MV-4-11 (cell line): ENCODE data around the gene TRIM29.
A peak's percentile ranks its signal among the peaks of the same experiment; 100 is the strongest.
"Not testable (repeated sequence)": the region's sequence is repeated elsewhere in the genome, so short reads cannot be mapped to it uniquely, and the experiment has no call there.

Experiments
- DNase-seq: peaks from one replicate; lab custom pipeline; 2025; lab: John Stamatoyannopoulos, UW

TRIM29 gene

GRCh38 chr11:120137611-120138521, at the start of gene TRIM29:
TSS of gene TRIM29 (minus strand) at chr11:120138113. CDS start at chr11:120138031, 82 bp downstream.
- DNase-seq: no peak

GRCh38 chr11:120186774-120187591, 49.1 kb upstream of the TRIM29 start:
- no peak for DNase-seq

- no peak for DNase-seq
Measured at GRCh38 chr11:120186456-120186773, 48.5 kb upstream of the TRIM29 start.

DNA sequence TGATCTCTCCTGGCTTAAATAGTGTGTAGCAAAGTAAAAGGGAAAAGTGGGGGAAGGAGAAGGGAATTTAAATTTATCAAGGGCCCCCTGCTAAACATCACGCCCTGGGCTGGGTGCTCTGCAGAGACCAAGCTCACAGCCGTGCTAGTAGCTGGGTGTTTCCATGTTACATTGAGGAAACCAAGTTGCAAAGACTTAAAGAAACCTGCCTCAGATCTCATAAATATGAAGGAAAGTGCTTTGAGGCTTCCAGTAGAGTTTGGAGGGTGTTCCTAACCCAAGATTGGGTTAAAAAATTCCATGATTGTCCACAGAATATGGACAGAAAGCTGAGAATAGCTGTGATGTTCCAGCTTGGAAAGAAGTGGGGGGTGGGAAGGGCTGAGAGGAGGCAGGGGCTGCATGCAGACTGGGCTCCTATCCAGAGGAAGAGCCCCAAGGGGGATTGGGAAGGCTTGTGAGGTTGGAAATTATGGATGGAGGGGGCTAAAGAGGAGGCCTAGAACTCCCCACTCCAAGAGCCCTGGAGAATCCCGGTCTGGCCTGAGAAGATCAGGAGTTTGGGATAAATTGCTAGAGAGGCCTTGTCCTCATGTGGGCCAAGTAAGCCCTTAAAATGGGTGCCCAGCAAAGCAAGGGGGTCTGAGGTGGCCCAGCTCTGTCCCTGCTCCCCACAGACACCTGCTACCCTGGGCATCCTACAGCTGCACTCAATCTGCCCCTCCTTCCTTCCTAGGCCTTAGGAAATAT, 48.0 kb upstream of the TRIM29 start:
- DNase-seq: no peak

GRCh38 chr11:120184946-120185705, 47.2 kb upstream of the TRIM29 start:
- no peak for DNase-seq

GRCh38 chr11:120184371-120184945, 46.5 kb upstream of the TRIM29 start:
- DNase-seq: no peak

DNA sequence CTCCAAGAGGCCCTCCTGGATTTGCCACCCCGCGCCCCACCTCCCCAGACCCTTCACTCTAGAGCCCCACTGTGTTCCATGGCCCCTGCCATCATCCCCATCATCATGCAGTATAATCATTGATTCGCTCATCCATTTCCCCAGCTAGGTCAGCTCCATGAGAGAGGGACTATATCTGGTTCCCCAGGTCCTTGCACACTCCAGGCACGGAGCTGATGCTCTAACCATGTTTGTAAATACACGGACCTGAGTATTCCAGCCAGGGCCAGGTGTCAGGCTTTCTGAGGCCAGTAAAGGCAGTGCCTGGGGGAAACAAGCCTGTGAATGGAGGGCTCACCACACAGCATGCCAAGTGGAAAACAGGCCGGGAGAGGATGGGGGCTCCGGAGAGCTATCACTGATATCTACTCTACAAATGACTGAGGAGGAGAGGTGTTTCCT, 45.8 kb upstream of the TRIM29 start:
- no peak for DNase-seq

- DNase-seq: peak; percentile 21
Measured at GRCh38 chr11:120182790-120183491, 45.0 kb upstream of the TRIM29 start.

GRCh38 chr11:120182372-120182771, 44.5 kb upstream of the TRIM29 start:
- no peak for DNase-seq

DNA sequence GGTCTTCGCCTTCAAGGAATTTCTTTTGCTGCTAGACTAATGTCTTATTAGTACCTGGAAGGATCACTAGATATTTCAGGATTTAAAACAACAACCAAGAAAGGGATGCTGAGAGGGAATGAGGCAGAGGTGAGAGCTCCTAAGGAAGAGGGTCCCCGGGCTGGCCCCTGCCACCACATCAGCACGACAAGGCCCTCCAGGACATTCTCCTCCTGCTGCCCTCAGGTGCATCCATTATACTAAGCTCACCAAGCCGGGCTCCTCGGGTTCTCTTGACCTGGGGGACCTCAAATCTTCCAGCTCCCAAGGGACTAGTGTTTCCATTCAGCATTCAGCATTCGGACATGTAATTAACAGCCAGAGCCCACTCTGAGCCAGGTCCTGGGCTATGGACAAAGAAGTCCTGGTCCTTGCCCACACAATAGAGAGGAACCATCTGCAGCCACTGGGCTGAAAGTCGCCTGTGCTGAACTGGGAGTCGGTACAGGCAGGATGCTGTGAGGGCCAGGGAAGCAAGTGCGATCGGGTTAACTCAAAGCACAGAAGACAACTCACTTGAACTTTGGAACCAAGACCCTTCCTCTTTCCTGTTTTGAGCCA, 43.6 kb upstream of the TRIM29 start:
- no peak for DNase-seq

- DNase-seq: peak; percentile 25
Measured at GRCh38 chr11:120180551-120181232, 42.8 kb upstream of the TRIM29 start.

- DNase-seq: not testable (repeated sequence)
Measured at GRCh38 chr11:120180063-120180462, 42.1 kb upstream of the TRIM29 start.

GRCh38 chr11:120179057-120179672, 41.3 kb upstream of the TRIM29 start:
- DNase-seq: no peak

DNA sequence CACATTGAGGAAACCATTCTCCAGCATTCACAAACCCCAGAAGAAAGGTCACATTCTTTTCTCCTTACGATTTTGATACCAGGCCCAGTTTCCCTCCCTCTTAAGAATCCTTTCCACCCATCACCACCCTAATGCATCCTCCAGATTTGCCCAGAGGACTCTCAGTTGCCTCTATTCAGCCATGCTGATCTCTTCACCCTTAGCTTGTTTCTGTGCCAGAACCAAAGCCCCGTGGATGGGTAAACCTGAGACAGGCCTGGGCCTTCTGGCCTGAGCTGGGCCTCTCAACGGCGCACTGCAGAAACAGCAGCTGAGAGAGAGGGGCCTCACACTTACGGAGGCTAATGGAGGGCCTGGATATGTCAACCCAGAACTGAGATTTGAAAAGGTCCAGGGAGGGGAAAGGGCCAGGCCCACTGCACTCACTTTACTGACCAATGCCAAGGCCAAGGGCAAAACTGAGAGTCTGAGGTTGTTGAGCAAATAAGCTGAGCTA, 40.7 kb upstream of the TRIM29 start:
- DNase-seq: no peak

DNA sequence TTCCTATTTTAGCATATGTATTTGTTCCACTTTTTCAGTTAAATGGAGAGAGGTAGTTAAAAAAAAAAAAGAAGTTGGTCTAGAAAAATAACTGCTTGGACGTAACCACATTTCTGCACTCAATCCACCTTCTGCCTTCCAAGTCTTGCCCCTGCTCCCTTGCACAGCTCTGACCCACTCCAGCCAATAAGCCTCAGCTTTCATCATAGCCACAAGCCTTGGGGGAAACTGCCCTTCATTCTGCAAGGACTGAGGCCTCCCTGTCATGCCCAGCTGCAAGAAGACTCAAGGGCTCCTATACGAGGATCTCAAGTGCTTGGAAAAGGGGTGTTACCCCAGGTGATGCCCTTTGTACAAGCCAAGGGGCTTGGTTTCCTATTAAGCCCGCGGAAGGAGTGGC, 37.0 kb upstream of the TRIM29 start:
- DNase-seq: peak; percentile 60

DNA sequence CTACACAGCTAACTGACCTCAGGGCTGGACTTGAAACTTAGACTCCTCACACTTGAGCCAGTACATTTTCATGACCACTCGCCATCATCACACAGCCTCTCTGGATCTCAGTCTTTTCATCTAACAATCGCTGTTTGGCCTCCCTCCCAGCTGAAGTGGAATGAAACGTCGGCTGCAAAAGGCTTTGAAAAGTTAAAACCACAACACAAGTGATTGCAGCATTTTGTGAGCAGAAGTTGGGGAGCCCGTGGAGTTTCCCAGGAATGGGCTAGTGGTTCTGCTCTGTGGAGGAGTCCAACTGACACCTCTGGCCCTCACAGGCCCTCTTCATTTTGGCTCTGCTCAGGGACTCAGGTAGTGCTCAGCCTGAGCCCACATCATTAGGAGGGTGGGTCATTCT, 35.9 kb upstream of the TRIM29 start:
- DNase-seq: no peak

GRCh38 chr11:120173019-120173705, 35.2 kb upstream of the TRIM29 start:
- DNase-seq: no peak
